Stomach (tissue), 4 donors: ENCODE data around the gene CMTM2.

Experiments used
- EP300 ChIP-seq: sonication (generic); formaldehyde crosslinking; IDR thresholded peaks from one replicate; pipeline ENCODE4 v1.6.1; 2017; ENCODE audit warnings: antibody characterized with exemption
- POLR2A ChIP-seq, 4 donors: fragments of 450-650 bp; IDR thresholded peaks; one replicate each; pipeline ENCODE4 v1.6.1; 2016; ENCODE audit warnings: antibody characterized with exemption in 4 of 4, control low read depth in 2 of 4, mild to moderate bottlenecking in 1 of 4, moderate library complexity in 1 of 4
- POLR2AphosphoS5 ChIP-seq, 3 donors: sonication (generic); formaldehyde crosslinking; IDR thresholded peaks; one replicate each; pipeline ENCODE4 v1.6.1; 2016; ENCODE audit warnings: antibody characterized with exemption in 3 of 3
- TF ChIP-seq, protein P1 (sequence below), 7 experiments: fragments of 450-650 bp in 4 of 7; fragments of 200-600 bp in 3 of 7; sonication (generic) in 3 of 7; IDR thresholded peaks; one replicate each; pipeline ENCODE4 v1.5.1; 2016 to 2019; ENCODE audit warnings: antibody characterized with exemption in 7 of 7, control low read depth in 2 of 7, mild to moderate bottlenecking in 1 of 7

DNA sequence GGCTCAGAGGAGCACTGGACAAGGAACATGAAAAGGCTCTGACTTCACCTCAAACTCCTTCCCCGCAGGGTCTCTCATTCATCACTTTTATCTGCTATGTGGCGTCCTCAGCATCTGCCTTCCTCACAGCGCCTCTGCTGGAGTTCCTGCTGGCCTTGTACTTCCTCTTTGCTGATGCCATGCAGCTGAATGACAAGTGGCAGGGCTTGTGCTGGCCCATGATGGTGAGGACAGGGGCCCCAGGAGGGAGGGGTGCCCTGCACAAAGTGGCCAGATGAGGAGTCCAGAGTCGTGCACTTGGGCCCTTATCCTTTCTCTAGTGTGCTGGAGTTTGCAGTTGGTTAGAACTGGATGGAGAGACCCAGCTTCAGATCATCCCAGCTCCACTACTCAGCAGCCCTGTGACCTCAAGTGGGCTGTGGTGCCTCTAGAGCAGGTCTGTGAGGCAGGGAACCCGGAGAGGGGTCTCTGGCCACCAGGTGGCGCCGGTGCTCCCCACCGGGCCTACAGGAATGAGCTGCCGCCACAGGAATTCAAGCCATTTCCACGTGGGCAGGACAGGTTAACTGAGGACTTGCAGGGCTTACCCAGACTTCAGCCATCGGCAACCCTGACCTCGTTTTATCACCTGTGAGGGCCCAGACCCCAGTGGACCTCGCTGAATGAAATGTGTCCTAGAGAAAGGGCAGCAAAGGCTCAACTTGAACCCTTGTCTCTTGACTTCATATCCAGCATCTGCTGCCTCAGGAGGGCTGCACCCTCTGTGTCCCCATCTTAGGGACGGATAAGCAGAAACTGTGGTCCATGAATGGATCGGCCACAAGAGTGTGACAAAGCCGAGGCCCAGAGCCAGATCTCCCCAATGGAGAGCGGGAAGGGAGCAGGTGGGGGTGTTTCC lies 29.2 kb downstream of the CMTM2 start:
- TF ChIP-seq, protein P1, sequence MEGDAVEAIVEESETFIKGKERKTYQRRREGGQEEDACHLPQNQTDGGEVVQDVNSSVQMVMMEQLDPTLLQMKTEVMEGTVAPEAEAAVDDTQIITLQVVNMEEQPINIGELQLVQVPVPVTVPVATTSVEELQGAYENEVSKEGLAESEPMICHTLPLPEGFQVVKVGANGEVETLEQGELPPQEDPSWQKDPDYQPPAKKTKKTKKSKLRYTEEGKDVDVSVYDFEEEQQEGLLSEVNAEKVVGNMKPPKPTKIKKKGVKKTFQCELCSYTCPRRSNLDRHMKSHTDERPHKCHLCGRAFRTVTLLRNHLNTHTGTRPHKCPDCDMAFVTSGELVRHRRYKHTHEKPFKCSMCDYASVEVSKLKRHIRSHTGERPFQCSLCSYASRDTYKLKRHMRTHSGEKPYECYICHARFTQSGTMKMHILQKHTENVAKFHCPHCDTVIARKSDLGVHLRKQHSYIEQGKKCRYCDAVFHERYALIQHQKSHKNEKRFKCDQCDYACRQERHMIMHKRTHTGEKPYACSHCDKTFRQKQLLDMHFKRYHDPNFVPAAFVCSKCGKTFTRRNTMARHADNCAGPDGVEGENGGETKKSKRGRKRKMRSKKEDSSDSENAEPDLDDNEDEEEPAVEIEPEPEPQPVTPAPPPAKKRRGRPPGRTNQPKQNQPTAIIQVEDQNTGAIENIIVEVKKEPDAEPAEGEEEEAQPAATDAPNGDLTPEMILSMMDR (IDR thresholded peaks at IDR 0.05): peak in 5 of 7 experiments; percentile 76 to 91 (median 85)
- no peak for TF ChIP-seq POLR2A (IDR thresholded peaks at IDR 0.05)
- TF ChIP-seq POLR2AphosphoS5 (IDR thresholded peaks at IDR 0.05): peak in 2 of 3 donors; percentile 23 to 64
- TF ChIP-seq EP300: no peak
